Caco-2 (cell line): ENCODE measurements around the gene FHOD3. TPM values are rescaled to one million over a fixed set of nuclear protein-coding genes. Genes with fewer than 3 reads are reported as not detected.

Experiments
- BruUV-seq: library from RNA; stranded (reverse); fragments of 400-500 nt; replicated peaks from 2 replicates; lab custom pipeline; 2021; lab: Mats Ljungman, UMichigan
- CTCF ChIA-PET: fragments of 300-600 bp; sonication (Branson Sonifier 250); formaldehyde crosslinking; loops from one replicate; lab custom pipeline; 2022; ENCODE audit warnings: antibody characterized with exemption; lab: Charles Lee
- POLR2A ChIA-PET: fragments of 300-600 bp; sonication (Branson Sonifier 250); formaldehyde crosslinking; loops from one replicate; lab custom pipeline; 2022; ENCODE audit warnings: antibody characterized with exemption; lab: Charles Lee
- DNase-seq, 2 experiments: peaks; one replicate each; pipeline versions ENCODE4 v3.0.0 to v3.0.0-alpha.2; 2020 to 2022
- H3K27me3 ChIP-seq: replicated peaks from 2 replicates; pipeline ENCODE4 v1.6.0; 2011; ENCODE audit warnings: low read length; ENCODE audit not compliant: control insufficient read depth, insufficient read depth
- H3K36me3 ChIP-seq: 2 replicates; pipeline ENCODE4 v1.5.1; 2011; ENCODE audit warnings: low read length; ENCODE audit not compliant: control insufficient read depth, insufficient read depth
- H3K4me1 ChIP-seq: fragments of 250-450 bp; sonication (Bioruptor Pico); 2 replicates; pipeline ENCODE4 v1.5.1; 2020; ENCODE audit warnings: mild to moderate bottlenecking
- H3K4me3 ChIP-seq: 2 replicates; pipeline ENCODE4 v1.5.1; 2011; ENCODE audit warnings: low read depth, mild to moderate bottlenecking, control low read depth, low read length
- H3K9me3 ChIP-seq: fragments of 250-450 bp; sonication (Bioruptor Pico); 2 replicates; pipeline ENCODE4 v1.5.1; 2020; ENCODE audit warnings: mild to moderate bottlenecking, moderate library complexity
- H3K27ac Mint-ChIP-seq: one replicate; pipeline ENCODE4 v1.8.0; 2022; ENCODE audit warnings: mixed read lengths; ENCODE audit not compliant: unreplicated experiment
- H3K27me3 Mint-ChIP-seq: one replicate; pipeline ENCODE4 v1.8.0; 2022; ENCODE audit warnings: mixed read lengths; ENCODE audit not compliant: insufficient read depth, unreplicated experiment
- H3K36me3 Mint-ChIP-seq: one replicate; pipeline ENCODE4 v1.8.0; 2022; ENCODE audit warnings: mild to moderate bottlenecking, mixed read lengths; ENCODE audit not compliant: insufficient read depth, unreplicated experiment
- H3K4me1 Mint-ChIP-seq: one replicate; pipeline ENCODE4 v1.8.0; 2022; ENCODE audit warnings: low read depth, mixed read lengths; ENCODE audit not compliant: unreplicated experiment
- H3K4me3 Mint-ChIP-seq: one replicate; pipeline ENCODE4 v1.8.0; 2022; ENCODE audit warnings: mild to moderate bottlenecking, moderate library complexity, mixed read lengths; ENCODE audit not compliant: unreplicated experiment
- H3K9me3 Mint-ChIP-seq: one replicate; pipeline ENCODE4 v1.8.0; 2022; ENCODE audit warnings: mixed read lengths; ENCODE audit not compliant: unreplicated experiment
- CTCF ChIP-seq, 2 experiments: fragments of 200-600 bp in 1 of 2; IDR thresholded peaks; 1 replicate in 1 of 2; 2 replicates in 1 of 2; pipeline versions ENCODE4 v1.5.1 to v1.8.0; 2011 to 2022; ENCODE audit warnings: antibody characterized with exemption in 1 of 2, control low read depth in 1 of 2, inconsistent platforms in 1 of 2, low read depth in 1 of 2, low read length in 1 of 2, mild to moderate bottlenecking in 1 of 2, moderate library complexity in 1 of 2; ENCODE audit not compliant: insufficient read depth in 1 of 2, severe bottlenecking in 1 of 2, unreplicated experiment in 1 of 2
- intact Hi-C: fragments of 100-400 bp; cut with micrococcal nuclease; formaldehyde crosslinking; loops from one replicate; pipeline ENCODE4 v1.10.0; 2022; ENCODE audit not compliant: unreplicated experiment
- total RNA-seq: library from RNA; stranded (reverse); gene quantifications from 2 replicates; pipeline ENCODE4 v1.2.3, GENCODE V29; 2022

The FHOD3 gene
- total RNA-seq, 1 experiment from 2014 or later, result not detected

DNA sequence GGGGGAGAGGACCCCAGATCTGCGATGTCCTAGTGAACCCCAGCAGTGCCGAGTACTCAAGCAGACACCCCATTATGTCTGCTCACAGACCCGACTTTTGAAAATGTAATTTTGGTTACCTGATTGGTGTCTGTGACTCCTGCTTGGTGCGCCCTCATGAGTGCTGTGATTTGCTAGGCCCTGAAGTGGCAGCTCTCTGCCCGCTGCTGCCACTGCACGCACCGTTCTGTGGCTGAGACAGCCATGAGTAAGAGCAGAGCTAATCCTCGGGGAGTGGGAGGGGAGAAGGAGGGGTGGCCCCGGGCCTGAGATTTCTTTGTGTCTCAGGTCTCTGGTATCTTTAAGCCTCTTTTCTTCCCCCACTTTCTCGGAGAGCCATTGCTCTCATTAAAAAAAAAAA is 18.2 kb downstream of the FHOD3 start:
- H3K4me1 ChIP-seq, result no peaks in the 10 kb centered on the region

GRCh38 chr18:36316246-36316645 is 18.7 kb downstream of the FHOD3 start:
- H3K4me1 Mint-ChIP-seq, result no peaks in the 10 kb centered on the region
- CTCF ChIA-PET, result no interaction called here
- Histone ChIP-seq H3K27me3 (no peaks in the 10 kb centered on the region), H3K4me1 (no peaks in the 10 kb centered on the region), H3K36me3 (no peaks in the 10 kb centered on the region), H3K9me3 (no peaks in the 10 kb centered on the region), H3K4me3 (no peak overlapping the region)
- BruUV-seq, result no TSS peak
- DNase-seq, result no peak
- H3K27me3 Mint-ChIP-seq, result peaks cover 9% of the 10 kb centered on the region
- no peak overlapping the region for H3K4me3 Mint-ChIP-seq
- no peak for TF ChIP-seq CTCF (IDR thresholded peaks at IDR 0.05; ENCODE audit: insufficient read depth in 1 of 2, low read depth in 1 of 2, low read length in 1 of 2, severe bottlenecking in 1 of 2, unreplicated experiment in 1 of 2)
- no peak overlapping the region for H3K27ac Mint-ChIP-seq
- POLR2A ChIA-PET, result no interaction called here
- H3K9me3 Mint-ChIP-seq, result no peaks in the 10 kb centered on the region
- H3K36me3 Mint-ChIP-seq, result no peaks in the 10 kb centered on the region
- intact Hi-C loops, result no loop called here

More for the DNA sequence above, 18.2 kb downstream of the FHOD3 start:
- H3K9me3 Mint-ChIP-seq, result no peaks in the 10 kb centered on the region
- TF ChIP-seq CTCF (IDR thresholded peaks at IDR 0.05; ENCODE audit: insufficient read depth in 1 of 2, low read depth in 1 of 2, low read length in 1 of 2, severe bottlenecking in 1 of 2, unreplicated experiment in 1 of 2), result no peak
- Histone ChIP-seq H3K27me3 (no peaks in the 10 kb centered on the region), H3K9me3 (no peaks in the 10 kb centered on the region), H3K4me3 (no peak overlapping the region), H3K36me3 (no peaks in the 10 kb centered on the region)
- H3K27ac Mint-ChIP-seq, result no peak overlapping the region
- no peaks in the 10 kb centered on the region for H3K4me1 Mint-ChIP-seq
- no peak overlapping the region for H3K4me3 Mint-ChIP-seq
- intact Hi-C loops, result no loop called here
- ChIA-PET CTCF (no interaction called here), POLR2A (interaction anchor here (0.7 kb wide), 1 partner anchor 249 kb away, joined by 6 read pairs; no protein-coding TSS in a partner anchor)
- BruUV-seq, result no TSS peak
- peaks cover 6% of the 10 kb centered on the region for H3K27me3 Mint-ChIP-seq
- H3K36me3 Mint-ChIP-seq, result no peaks in the 10 kb centered on the region
- DNase-seq, result no peak

GRCh38 chr18:36321658-36322407 is 24.3 kb downstream of the FHOD3 start:
- Mint-ChIP-seq H3K27me3 (peaks cover 2% of the 10 kb centered on the region), H3K9me3 (no peaks in the 10 kb centered on the region), H3K27ac (no peak overlapping the region), H3K4me3 (no peak overlapping the region), H3K4me1 (no peaks in the 10 kb centered on the region), H3K36me3 (no peaks in the 10 kb centered on the region)
- DNase-seq, result no peak
- intact Hi-C loops, result no loop called here
- Histone ChIP-seq H3K4me1 (no peaks in the 10 kb centered on the region), H3K27me3 (no peaks in the 10 kb centered on the region), H3K4me3 (no peak overlapping the region), H3K9me3 (no peaks in the 10 kb centered on the region), H3K36me3 (no peaks in the 10 kb centered on the region)
- no peak for TF ChIP-seq CTCF (IDR thresholded peaks at IDR 0.05; ENCODE audit: insufficient read depth in 1 of 2, low read depth in 1 of 2, low read length in 1 of 2, severe bottlenecking in 1 of 2, unreplicated experiment in 1 of 2)
- ChIA-PET POLR2A (no interaction called here), CTCF (no interaction called here)
- no TSS peak for BruUV-seq
